Hypothalamus (tissue), 51 donors: ENCODE data around the gene CTAGE4.
"Not testable (repeated sequence)": the region's sequence is repeated elsewhere in the genome, so short reads cannot be mapped to it uniquely, and the experiment has no call there.

Experiments used
- DNase-seq, 51 donors: peaks; one replicate each; lab custom pipeline; 2025; lab: John Stamatoyannopoulos, UW

The CTAGE4 gene

DNA sequence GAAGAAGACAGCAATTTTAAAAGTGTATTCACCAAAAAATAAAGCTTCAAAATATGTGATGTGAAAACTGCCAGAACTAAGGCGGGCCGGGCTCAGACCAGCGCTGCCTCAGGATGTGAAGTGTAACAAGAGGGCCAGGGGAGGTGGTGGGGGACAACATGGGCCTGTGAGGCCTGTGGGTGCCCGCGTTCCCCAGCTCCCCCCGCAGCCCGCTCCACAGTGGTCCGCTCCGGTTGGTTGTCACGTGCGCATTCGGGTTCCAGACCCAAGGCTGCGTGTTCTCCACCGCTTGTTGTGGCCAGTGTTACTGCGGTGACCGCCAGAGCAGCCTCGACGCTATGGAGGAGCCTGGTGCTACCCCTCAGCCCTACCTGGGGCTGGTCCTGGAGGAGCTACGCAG lies at the start of gene CTAGE4:
TSS of gene CTAGE4 (plus strand) at position 301 of the 400 bp plus-strand sequence. CDS start at position 339, 38 bp downstream.
- DNase-seq, result not testable (repeated sequence)

DNA sequence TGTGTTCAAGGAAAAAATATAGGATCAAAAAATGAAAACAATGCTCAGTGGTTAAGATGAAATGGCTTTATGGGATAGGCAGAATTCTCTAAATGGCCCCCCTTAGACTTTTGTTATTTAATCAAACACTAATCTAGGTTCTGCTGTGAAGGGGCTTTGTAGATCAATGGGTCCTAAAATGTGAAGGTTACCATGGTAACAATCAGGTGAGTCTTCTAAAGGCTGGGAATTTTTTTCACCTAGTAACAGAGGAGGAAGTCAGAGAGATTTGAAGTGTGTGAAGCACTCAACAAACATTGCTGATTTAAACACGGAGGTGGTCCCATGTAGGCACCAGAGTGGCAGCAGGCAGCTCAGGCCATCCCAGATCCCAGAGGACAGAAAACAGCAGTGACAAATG lies 49.1 kb upstream of the CTAGE4 start:
- no peak for DNase-seq

DNA sequence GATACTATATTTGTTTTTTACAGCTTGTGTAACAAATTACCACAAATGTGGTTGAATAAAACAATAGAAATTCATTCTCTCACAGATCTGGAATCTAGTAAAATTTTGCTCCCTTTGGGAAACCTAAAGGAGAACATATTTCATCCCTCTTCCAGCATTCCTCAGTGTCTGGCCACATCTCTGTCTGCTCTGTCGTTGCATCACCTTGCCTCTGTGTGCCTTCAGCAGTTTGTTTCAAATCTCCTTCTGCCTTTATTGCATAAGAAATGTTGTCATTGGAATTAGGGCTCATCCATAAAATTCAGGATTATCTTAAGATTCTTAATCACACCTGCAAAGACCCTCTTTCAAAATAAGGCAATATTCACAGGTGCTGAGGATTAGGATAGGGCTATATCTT lies 45.8 kb upstream of the CTAGE4 start:
- no peak for DNase-seq

GRCh38 chr7:144142187-144142586 lies 41.1 kb upstream of the CTAGE4 start:
- no peak for DNase-seq

DNA sequence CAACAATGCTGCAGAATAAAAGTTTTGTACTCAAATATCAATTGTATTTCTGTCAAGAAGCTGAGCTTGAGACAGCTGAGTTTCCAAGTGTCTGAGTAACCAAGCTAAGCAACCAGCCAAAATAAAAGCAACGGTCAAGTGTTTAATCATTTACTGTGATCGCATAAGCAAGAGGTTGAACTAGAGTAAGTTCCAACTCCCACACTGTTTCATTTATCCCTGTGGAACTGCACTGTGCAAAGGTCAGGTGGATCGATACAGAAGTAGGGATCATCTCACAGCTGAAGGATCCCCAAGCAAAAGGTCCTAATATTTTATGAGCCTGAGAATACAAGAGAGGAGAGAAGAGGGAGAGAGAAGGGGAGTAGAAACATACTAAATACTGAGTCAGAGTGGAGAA lies 38.8 kb upstream of the CTAGE4 start:
- no peak for DNase-seq

DNA sequence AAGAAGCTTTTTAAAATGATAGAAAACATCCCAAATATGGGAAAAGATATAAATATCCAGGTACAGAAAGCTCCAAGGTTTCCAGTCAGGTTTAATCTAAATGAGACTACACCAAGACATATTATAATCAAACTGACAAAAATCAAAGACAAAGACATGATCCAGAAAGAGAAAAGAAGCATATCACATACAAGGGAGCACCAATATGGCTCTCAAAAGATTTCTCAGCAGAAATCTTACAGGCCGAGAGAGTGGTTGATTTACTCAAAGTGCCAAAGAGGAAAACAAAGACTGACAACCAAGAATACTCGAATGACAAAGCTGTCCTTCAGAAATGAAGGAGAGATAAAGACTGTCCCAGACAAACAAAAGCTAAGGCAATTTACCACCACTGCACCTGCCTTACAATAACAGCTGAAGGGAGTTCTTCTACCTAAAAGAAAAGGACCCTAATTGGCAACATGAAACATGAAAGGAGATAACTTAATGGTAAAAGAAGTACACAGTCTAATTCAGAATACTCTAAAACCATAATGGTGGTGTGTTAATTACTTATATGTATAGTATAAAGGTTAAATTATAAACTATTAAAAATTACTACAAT lies 34.9 kb upstream of the CTAGE4 start:
- no peak for DNase-seq

GRCh38 chr7:144158861-144159260 lies 24.4 kb upstream of the CTAGE4 start:
- DNase-seq, result no peak

GRCh38 chr7:144164784-144165183 lies 18.5 kb upstream of the CTAGE4 start:
- no peak for DNase-seq

- DNase-seq, result not testable (repeated sequence)
Measured at GRCh38 chr7:144171594-144172350, 11.5 kb upstream of the CTAGE4 start.

DNA sequence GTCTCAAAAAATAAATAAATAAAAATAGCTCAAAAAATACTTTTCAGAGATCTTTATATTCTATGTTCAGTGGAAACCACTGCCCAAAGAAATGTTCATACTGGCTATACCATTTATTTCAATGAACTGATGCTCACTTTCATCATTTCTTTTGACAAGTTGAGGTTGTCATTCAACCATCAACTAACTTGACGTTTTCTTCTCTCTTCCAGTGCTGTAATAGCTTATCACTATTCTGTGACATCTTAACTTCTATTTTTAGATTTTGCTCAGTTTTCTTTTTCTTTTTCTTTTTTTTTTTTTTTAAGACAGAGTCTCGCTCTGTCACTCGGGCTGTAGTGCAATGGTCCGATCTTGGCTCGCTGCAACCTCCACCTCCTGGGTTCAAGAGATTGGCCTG lies 8.7 kb upstream of the CTAGE4 start:
- DNase-seq, result no peak

DNA sequence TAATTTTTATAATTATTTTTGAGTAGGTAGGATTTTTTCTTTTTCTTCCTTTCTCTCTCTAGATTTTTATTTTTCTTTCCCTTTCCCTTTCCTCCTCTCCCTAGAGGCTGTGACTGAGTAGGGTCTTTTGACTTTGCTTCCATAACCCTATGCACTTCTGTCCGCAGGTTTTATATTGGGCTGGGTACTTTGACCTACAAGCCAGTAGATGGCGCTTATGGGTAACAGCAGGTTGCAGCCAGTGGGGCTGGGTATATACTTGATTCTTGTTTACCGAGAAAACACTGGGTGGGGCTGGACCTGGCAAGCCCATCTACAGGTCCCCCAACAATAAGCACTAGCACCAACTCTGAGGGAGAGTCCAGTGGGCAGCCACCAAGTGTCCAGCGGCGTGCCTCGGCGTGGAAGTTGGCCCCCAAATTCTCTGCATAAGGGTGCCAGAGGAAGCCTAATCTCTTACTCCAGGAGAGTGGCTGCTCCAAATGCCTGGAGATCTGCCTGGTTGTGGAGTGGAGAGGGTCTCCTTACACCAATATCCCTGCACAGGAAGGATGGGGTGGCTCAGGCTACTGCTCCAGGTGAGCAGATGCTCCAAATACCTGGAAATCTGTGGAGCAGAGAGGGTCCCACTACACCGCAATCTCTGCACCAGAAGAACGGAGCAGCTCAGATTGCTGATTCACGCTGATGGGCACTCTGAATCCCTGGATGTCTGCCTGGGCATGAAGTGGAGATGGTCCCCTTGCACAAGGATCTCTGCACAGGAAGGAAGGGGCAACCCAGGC lies 4.7 kb upstream of the CTAGE4 start:
- peak in 1 of 51 donors; percentile 8 for DNase-seq

DNA sequence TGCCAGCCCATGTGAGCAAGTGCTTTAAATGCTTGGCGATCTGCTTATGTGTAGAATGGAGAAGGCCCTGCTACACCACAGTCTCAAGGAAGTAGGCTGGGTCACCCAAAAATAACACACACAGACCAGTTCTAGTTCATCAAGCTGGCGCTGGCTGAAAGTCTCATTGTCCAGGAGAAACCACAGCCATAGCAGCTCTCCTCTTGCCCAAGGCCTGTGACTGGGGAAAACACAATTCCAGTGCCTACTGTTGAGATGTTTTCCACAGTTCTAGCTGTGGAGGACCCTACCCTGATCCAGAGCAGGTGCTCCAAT lies 4.1 kb upstream of the CTAGE4 start:
- not testable (repeated sequence) for DNase-seq

DNA sequence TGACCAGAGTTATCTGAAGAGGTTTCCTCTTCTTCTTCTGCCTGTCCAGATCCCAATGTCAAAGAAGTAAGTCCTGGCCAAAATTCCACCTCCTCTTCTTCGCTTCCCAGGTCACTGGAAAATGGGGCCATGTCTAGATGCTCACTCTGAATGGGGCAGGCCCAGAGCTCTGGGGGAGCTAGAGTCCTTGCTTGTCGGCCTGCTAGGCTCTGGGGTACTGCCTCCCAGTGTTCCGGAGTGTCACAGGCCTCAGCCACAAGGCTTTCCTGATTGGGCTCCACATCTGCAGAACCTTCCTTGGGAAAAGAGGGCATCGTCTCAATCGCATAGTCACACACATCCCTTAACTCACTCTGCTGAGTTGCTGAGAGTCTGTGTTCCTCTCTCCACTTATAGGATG lies 4.6 kb downstream of the CTAGE4 start:
- not testable (repeated sequence) for DNase-seq

- DNase-seq, result not testable (repeated sequence)
Measured at GRCh38 chr7:144188578-144189171, 5.4 kb downstream of the CTAGE4 start.

GRCh38 chr7:144193782-144194181 lies 10.5 kb downstream of the CTAGE4 start:
- DNase-seq, result not testable (repeated sequence)

- not testable (repeated sequence) for DNase-seq
Measured at GRCh38 chr7:144194453-144194852, 11.2 kb downstream of the CTAGE4 start.

DNA sequence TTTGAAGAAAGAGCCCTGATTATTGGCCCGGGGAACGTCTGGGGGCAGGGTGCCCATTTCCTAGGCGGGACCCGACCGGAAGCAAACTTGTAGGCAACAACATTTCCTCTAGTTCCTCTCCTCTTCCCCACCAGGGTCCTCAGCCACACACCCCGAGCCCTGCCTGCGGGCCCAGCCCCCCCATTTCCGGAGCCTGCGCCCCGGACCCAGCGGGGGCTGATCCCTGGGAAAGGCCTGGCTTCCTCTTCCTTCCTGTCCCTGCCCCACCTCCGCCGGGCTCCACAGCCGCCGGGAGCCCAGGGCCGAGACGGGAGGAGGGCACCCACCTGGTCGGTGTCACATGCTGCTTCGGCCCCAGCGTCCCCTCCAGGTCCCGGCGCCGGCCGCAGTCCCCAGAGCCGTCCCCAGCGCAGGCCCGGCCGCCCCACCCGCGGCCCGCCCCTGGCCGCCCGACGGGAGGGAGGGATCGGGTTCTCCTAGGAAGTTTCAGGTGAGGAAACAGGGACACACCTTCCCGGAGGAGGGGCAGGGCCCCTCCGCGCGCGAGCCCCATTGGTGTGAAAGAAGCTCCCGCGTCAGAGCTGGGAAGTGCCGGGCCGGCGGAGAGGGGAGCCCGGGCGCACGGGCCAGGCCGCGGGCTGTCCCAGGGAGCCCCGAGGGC lies 12.1 kb downstream of the CTAGE4 start, which contains the start of gene ARHGEF35:
TSS of gene ARHGEF35 (minus strand) at position 622 of the 661 bp plus-strand sequence. CDS start 7,450 bp downstream, outside the sequence.
- DNase-seq, result not testable (repeated sequence)

DNA sequence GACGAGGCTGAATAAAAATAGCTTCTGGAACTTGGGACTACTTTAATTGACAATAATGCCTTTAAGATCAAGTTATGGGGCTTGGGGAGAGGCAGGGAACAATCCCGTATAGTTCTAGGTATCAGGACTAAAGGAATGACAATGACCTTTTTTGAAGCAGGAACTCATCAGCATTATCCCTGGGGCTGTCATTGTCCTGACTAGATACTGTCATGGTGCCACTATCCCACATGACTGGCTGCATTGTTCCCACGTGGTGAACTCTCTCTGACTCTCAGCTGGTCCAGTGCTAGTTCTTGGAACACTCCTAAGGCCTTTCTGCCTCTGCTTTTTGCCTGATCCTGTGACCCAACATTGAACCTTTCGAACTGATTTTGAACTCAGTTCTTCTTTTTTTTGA lies 15.7 kb downstream of the CTAGE4 start:
- DNase-seq, result not testable (repeated sequence)

GRCh38 chr7:144201978-144202377 lies 18.7 kb downstream of the CTAGE4 start:
- not testable (repeated sequence) for DNase-seq

- not testable (repeated sequence) for DNase-seq
Measured at GRCh38 chr7:144203086-144203485, 19.8 kb downstream of the CTAGE4 start.
